Mammary epithelial cell (primary cell): ENCODE measurements around the gene TNNT3.

Experiments used
- CTCF ChIP-seq, 2 donors: IDR thresholded peaks in 1 of 2; conservative IDR thresholded peaks in 1 of 2; 2 replicates each; pipeline ENCODE4 v1.5.1; 2011 to 2012; ENCODE audit warnings: inconsistent platforms in 2 of 2, low read length in 2 of 2, mild to moderate bottlenecking in 2 of 2, control low read depth in 1 of 2, low read depth in 1 of 2; ENCODE audit not compliant: insufficient read depth in 1 of 2; ENCODE audit errors: extremely low read depth in 1 of 2
- EZH2 ChIP-seq: IDR thresholded peaks from 2 replicates; pipeline ENCODE4 v1.6.1; 2012; ENCODE audit warnings: low read length, inconsistent platforms, borderline replicate concordance

- TF ChIP-seq CTCF (conservative IDR thresholded peaks at IDR 0.05 in 1 of 2, IDR thresholded peaks at IDR 0.05 in 1 of 2; ENCODE audit: extremely low read depth in 1 of 2, insufficient read depth in 1 of 2, low read depth in 1 of 2, low read length in 2 of 2) (no peak), EZH2 (no peak)
Observed at GRCh38 chr11:1871531-1871930, 48.0 kb upstream of the TNNT3 start.
